GM12892 (cell line): ENCODE data around the gene ELF5.

Experiments used
- POLR2A ChIP-seq: IDR thresholded peaks from 2 replicates; pipeline ENCODE4 v1.6.1; 2011; ENCODE audit warnings: low read depth, low read length, control low read depth
- POLR2AphosphoS5 ChIP-seq: IDR thresholded peaks from 2 replicates; pipeline ENCODE4 v1.6.1; 2011; ENCODE audit warnings: low read depth, low read length, control low read depth
- TAF1 ChIP-seq: IDR thresholded peaks from 2 replicates; pipeline ENCODE4 v1.6.1; 2011; ENCODE audit warnings: low read depth, mild to moderate bottlenecking, control low read depth, low read length, borderline replicate concordance

- TF ChIP-seq POLR2A (no peak), POLR2AphosphoS5 (no peak), TAF1 (no peak)
These were observed 6.0 kb downstream of the ELF5 start for GRCh38 chr11:34507610-34508009.
